ENCODE results near the gene BUB3.

The BUB3 gene

DNA sequence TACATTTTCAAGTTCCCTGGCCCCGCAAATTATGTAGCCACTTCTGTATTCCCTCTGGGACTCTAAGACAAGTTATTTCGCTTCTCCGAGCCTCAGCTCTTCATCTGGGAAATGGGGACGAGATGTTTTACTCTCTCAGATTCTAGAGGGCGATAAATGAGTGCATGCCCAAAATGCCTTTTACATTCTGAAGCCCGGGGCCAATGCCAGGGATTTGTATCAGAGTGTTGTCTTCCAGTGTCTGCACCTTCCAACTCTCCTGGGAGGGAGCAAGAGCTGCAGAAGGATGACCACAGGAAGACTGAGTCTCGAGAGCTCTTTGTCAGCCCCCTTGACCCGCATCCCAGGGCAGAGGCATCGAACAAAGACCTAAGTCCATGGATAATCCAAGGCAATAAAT lies 39.9 kb downstream of the BUB3 start:
- H3K27ac ChIP-seq (ENCODE audit: low read length): no peak overlapping the region
- peaks cover 5% of the 10 kb centered on the region for H3K4me1 ChIP-seq (ENCODE audit: control insufficient read depth, low read depth, low read length)
- H3K4me3 ChIP-seq (ENCODE audit: low read length): no peak overlapping the region
- H3K9ac ChIP-seq (ENCODE audit: low read length): no peak overlapping the region
- no peaks in the 10 kb centered on the region for H3K27me3 ChIP-seq (ENCODE audit: control insufficient read depth, insufficient read depth, low read length)
- H3K36me3 ChIP-seq (ENCODE audit: control insufficient read depth, low read depth, low read length): no peaks in the 10 kb centered on the region
- H3K9me3 ChIP-seq (ENCODE audit: control insufficient read depth, low read depth, low read length): no peaks in the 10 kb centered on the region

DNA sequence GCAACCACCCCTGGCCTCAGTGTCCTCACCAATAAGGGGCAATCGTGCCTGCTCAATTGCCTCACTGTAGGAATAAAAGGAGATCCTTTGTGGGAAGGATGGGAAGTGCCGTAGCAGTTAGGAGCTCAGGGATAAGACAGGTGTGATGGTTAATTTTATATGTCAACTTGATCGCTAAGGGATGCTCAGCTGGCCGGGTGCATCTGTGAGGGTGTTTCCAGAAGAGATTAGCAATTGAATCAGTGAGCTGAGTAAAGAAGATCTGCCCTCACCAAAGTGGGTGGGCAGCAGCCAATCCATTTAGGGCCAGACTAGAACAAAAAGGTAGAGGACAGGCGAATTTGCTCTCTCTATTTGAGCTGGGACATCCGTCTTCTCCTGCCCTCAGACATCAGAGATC lies 46.3 kb downstream of the BUB3 start:
- Histone ChIP-seq H3K27ac (ENCODE audit: low read length) (no peak overlapping the region), H3K27me3 (ENCODE audit: control insufficient read depth, insufficient read depth, low read length) (no peaks in the 10 kb centered on the region), H3K4me3 (ENCODE audit: low read length) (no peak overlapping the region), H3K9me3 (ENCODE audit: control insufficient read depth, low read depth, low read length) (no peaks in the 10 kb centered on the region), H3K9ac (ENCODE audit: low read length) (no peak overlapping the region), H3K4me1 (ENCODE audit: control insufficient read depth, low read depth, low read length) (no peaks in the 10 kb centered on the region), H3K36me3 (ENCODE audit: control insufficient read depth, low read depth, low read length) (no peaks in the 10 kb centered on the region)

DNA sequence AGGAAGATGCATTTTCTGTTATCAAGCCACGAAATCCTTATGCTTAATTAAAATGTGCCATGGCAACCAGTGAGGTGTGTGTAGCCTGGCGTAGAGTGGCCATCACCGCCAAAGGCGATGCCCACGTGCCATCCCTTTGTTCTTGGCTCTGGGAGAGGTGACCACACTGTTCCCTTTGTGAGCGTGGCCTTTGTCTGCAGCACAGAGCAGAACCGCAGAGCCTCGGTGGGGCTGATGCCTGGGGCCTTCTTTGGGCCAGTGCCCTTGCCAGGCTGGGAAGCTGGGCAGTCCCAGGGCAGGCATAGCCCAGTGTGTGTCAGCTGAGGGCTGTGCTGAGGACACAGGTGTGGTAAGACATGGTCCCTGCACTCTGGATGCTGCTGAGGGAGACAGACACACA lies 48.3 kb downstream of the BUB3 start:
- H3K27ac ChIP-seq (ENCODE audit: low read length): no peak overlapping the region
- H3K9me3 ChIP-seq (ENCODE audit: control insufficient read depth, low read depth, low read length): no peaks in the 10 kb centered on the region
- H3K27me3 ChIP-seq (ENCODE audit: control insufficient read depth, insufficient read depth, low read length): no peaks in the 10 kb centered on the region
- no peaks in the 10 kb centered on the region for H3K36me3 ChIP-seq (ENCODE audit: control insufficient read depth, low read depth, low read length)
- H3K4me1 ChIP-seq (ENCODE audit: control insufficient read depth, low read depth, low read length): no peaks in the 10 kb centered on the region
- H3K9ac ChIP-seq (ENCODE audit: low read length): no peak overlapping the region
- H3K4me3 ChIP-seq (ENCODE audit: low read length): no peak overlapping the region

DNA sequence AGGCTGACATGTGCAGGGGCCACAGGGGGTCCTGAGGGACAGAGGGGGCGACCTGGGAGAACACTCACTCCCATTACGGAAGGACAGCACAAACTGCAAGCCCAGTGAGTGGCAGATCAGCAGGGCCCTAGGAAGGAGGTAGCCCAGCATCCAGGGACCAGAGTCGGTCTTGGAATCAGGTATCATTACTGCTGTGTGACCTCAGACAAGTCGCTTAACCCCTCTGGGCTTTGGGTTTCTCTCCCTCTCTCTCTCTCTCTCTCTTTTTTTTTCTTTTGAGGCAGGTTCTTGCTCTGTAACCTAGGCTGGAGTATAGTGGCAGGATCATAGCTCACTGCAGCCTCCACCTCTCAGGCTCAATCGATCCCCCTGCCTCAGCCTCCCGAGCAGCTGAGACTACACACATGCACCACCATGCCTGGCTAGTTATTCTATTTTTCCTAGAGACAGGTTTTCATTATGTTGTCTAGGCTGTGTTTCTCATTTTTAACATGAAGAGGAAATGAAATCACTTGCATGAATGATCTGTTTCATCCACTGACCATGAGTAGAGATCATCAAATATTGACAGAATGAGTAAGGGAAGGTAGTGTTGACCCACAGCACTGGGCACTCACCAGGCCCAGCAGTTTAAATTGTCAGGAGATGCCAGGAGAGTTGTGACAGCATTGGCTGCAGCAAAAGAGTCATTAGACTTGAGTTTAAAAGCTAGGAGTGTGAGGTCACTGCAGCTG lies 49.4 kb downstream of the BUB3 start:
- Histone ChIP-seq H3K4me3 (ENCODE audit: low read length) (no peak overlapping the region), H3K27ac (ENCODE audit: low read length) (no peak overlapping the region), H3K9ac (ENCODE audit: low read length) (no peak overlapping the region), H3K4me1 (ENCODE audit: control insufficient read depth, low read depth, low read length) (no peaks in the 10 kb centered on the region), H3K36me3 (ENCODE audit: control insufficient read depth, low read depth, low read length) (no peaks in the 10 kb centered on the region), H3K9me3 (ENCODE audit: control insufficient read depth, low read depth, low read length) (no peaks in the 10 kb centered on the region), H3K27me3 (ENCODE audit: control insufficient read depth, insufficient read depth, low read length) (no peaks in the 10 kb centered on the region)

DNA sequence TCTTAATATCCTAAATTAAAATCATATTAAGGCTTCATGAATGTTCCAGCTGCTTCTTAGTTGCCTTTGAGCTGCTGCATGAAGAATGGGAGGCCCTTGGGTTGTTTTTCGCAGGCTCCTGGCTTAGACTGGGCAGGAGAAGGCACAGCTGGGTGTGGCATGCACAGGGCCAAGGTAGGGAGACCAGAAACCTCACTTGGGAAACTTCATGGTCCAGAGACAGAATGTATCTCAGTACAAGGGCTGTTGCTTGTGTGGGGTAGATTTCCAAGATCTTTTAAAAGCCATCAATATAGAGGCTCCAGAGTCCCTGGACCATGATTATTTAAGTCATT lies 49.9 kb downstream of the BUB3 start:
- H3K4me1 ChIP-seq (ENCODE audit: control insufficient read depth, low read depth, low read length): no peaks in the 10 kb centered on the region
- no peaks in the 10 kb centered on the region for H3K36me3 ChIP-seq (ENCODE audit: control insufficient read depth, low read depth, low read length)
- H3K9me3 ChIP-seq (ENCODE audit: control insufficient read depth, low read depth, low read length): no peaks in the 10 kb centered on the region
- H3K4me3 ChIP-seq (ENCODE audit: low read length): no peak overlapping the region
- no peak overlapping the region for H3K9ac ChIP-seq (ENCODE audit: low read length)
- H3K27me3 ChIP-seq (ENCODE audit: control insufficient read depth, insufficient read depth, low read length): no peaks in the 10 kb centered on the region
- no peak overlapping the region for H3K27ac ChIP-seq (ENCODE audit: low read length)

DNA sequence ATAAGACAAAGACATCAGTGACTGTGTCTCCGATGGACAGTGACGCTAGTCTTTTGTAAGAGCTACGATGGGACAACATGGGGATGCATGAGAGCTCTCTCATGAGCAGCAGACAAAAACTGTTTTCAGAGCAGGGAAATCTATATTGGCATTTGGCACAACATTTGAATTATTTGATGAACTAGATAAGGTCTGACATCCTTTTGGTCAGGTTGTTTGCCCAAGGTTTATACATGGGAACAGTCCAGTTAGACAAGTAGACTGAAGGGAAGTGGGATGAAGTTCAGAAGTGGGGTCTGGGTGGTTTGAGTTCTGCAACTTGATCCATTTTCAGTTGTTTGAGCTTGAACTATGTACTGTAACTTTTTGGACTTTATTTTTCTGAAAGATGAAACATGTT lies 50.8 kb downstream of the BUB3 start:
- Histone ChIP-seq H3K9ac (ENCODE audit: low read length) (no peak overlapping the region), H3K27ac (ENCODE audit: low read length) (no peak overlapping the region), H3K9me3 (ENCODE audit: control insufficient read depth, low read depth, low read length) (no peaks in the 10 kb centered on the region), H3K4me1 (ENCODE audit: control insufficient read depth, low read depth, low read length) (no peaks in the 10 kb centered on the region), H3K36me3 (ENCODE audit: control insufficient read depth, low read depth, low read length) (no peaks in the 10 kb centered on the region), H3K4me3 (ENCODE audit: low read length) (no peak overlapping the region), H3K27me3 (ENCODE audit: control insufficient read depth, insufficient read depth, low read length) (no peaks in the 10 kb centered on the region)

DNA sequence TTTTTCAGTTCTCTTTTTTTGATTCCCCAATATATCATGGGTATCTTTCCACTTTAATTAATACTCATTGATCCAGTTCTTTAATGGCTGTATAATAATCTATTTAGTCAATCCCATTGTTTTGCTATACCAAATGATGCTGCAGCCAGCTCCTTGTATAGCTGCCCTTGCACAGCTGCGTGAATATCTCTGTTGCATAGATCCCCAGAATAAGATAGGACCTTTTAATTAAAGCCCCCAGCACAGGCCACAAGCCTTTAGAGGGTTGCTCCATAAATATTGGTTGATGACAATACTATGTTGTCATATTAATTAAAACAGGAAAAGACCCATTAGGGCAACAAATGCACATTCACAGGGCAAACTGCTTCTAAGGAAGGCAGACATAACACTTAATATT lies 57.9 kb downstream of the BUB3 start:
- no peaks in the 10 kb centered on the region for H3K36me3 ChIP-seq (ENCODE audit: control insufficient read depth, low read depth, low read length)
- H3K9me3 ChIP-seq (ENCODE audit: control insufficient read depth, low read depth, low read length): no peaks in the 10 kb centered on the region
- no peak overlapping the region for H3K4me3 ChIP-seq (ENCODE audit: low read length)
- no peak overlapping the region for H3K27ac ChIP-seq (ENCODE audit: low read length)
- no peak overlapping the region for H3K9ac ChIP-seq (ENCODE audit: low read length)
- no peaks in the 10 kb centered on the region for H3K27me3 ChIP-seq (ENCODE audit: control insufficient read depth, insufficient read depth, low read length)
- H3K4me1 ChIP-seq (ENCODE audit: control insufficient read depth, low read depth, low read length): peaks cover 8% of the 10 kb centered on the region

DNA sequence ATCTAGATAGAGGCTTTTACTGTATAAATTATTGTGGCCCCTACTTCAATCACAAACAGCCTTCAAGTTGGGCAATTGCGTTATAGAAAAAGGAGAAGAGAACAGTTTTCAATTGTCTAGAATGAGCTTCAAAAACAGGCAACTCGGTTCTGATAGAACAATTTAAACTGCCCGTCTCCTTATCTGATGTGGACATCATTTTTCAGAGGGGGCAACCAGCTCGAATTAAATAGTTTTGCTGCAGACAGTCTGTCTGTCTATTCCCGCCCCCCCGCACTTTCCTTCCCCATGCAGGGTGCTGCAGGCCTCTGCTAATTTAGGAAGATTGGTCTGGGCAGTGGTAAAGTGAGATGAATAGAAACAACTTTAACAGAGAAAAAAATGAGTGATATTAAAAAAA lies 58.4 kb downstream of the BUB3 start:
- no peaks in the 10 kb centered on the region for H3K36me3 ChIP-seq (ENCODE audit: control insufficient read depth, low read depth, low read length)

DNA sequence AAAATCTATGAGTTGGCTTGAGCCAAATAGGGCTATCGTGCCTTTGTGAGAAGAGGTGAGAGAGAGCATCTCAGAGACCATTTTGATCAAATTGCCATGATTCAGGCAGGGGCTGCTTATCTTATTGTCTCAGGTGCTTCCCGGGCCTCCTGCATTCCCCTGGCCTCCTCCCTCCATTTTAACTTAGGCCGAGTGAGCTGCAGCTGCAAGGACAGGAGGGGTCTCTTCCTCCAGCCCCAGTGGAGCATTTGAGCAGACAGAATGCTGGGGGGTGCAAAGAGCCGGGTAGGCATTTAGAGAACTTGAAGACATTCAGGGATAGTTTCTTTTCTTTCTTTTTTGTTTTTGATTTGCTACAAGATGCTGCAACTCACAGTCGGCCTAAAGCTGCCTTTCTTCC lies 59.0 kb downstream of the BUB3 start:
- no peak overlapping the region for H3K9ac ChIP-seq (ENCODE audit: low read length)
- H3K4me1 ChIP-seq (ENCODE audit: control insufficient read depth, low read depth, low read length): peaks cover 9% of the 10 kb centered on the region
- no peaks in the 10 kb centered on the region for H3K9me3 ChIP-seq (ENCODE audit: control insufficient read depth, low read depth, low read length)
- H3K27me3 ChIP-seq (ENCODE audit: control insufficient read depth, insufficient read depth, low read length): no peaks in the 10 kb centered on the region
- H3K27ac ChIP-seq (ENCODE audit: low read length): no peak overlapping the region
- no peak overlapping the region for H3K4me3 ChIP-seq (ENCODE audit: low read length)
- H3K36me3 ChIP-seq (ENCODE audit: control insufficient read depth, low read depth, low read length): no peaks in the 10 kb centered on the region

More for the DNA sequence above, 58.4 kb downstream of the BUB3 start:
- Histone ChIP-seq H3K27ac (ENCODE audit: low read length) (no peak overlapping the region), H3K4me1 (ENCODE audit: control insufficient read depth, low read depth, low read length) (peaks cover 9% of the 10 kb centered on the region), H3K9ac (ENCODE audit: low read length) (no peak overlapping the region), H3K9me3 (ENCODE audit: control insufficient read depth, low read depth, low read length) (no peaks in the 10 kb centered on the region), H3K27me3 (ENCODE audit: control insufficient read depth, insufficient read depth, low read length) (no peaks in the 10 kb centered on the region), H3K4me3 (ENCODE audit: low read length) (no peak overlapping the region)
